ENCODE data around the gene DNAJB9.

DNA sequence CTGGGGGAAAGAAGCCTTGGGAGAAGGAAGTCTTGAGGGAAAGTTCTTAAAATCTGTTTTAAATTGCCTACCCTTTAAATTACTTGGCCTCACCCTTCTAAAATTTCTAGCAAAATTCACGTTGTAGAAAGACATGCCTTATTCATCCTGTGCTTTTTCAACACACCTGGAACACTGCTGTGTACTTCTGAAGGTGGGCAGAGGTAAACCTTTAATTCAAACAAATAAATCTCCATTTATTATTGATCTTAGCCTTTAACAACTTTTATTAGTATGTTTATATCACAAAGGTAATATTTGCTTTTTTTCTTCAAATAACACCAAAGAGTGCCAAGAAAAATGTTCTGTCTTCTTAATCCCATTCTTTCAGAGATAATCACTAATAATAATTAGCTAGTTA, 30.7 kb downstream of the DNAJB9 start:
- TF ChIP-seq, protein P1, sequence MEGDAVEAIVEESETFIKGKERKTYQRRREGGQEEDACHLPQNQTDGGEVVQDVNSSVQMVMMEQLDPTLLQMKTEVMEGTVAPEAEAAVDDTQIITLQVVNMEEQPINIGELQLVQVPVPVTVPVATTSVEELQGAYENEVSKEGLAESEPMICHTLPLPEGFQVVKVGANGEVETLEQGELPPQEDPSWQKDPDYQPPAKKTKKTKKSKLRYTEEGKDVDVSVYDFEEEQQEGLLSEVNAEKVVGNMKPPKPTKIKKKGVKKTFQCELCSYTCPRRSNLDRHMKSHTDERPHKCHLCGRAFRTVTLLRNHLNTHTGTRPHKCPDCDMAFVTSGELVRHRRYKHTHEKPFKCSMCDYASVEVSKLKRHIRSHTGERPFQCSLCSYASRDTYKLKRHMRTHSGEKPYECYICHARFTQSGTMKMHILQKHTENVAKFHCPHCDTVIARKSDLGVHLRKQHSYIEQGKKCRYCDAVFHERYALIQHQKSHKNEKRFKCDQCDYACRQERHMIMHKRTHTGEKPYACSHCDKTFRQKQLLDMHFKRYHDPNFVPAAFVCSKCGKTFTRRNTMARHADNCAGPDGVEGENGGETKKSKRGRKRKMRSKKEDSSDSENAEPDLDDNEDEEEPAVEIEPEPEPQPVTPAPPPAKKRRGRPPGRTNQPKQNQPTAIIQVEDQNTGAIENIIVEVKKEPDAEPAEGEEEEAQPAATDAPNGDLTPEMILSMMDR (IDR thresholded peaks at IDR 0.05), result no peak
- no peak for TF ChIP-seq POLR2A (IDR thresholded peaks at IDR 0.05)
